Activated T-cell treated with anti-CD3 and anti-CD28 coated beads for 4 hours (primary cell): Measurements from ENCODE around the gene NBPF9.
"Not testable (repeated sequence)": the region's sequence is repeated elsewhere in the genome, so short reads cannot be mapped to it uniquely, and the experiment has no call there.

Source experiments
- DNase-seq: peaks from one replicate; pipeline ENCODE4 v3.0.0-alpha.2; 2020

The NBPF9 gene, protein sequence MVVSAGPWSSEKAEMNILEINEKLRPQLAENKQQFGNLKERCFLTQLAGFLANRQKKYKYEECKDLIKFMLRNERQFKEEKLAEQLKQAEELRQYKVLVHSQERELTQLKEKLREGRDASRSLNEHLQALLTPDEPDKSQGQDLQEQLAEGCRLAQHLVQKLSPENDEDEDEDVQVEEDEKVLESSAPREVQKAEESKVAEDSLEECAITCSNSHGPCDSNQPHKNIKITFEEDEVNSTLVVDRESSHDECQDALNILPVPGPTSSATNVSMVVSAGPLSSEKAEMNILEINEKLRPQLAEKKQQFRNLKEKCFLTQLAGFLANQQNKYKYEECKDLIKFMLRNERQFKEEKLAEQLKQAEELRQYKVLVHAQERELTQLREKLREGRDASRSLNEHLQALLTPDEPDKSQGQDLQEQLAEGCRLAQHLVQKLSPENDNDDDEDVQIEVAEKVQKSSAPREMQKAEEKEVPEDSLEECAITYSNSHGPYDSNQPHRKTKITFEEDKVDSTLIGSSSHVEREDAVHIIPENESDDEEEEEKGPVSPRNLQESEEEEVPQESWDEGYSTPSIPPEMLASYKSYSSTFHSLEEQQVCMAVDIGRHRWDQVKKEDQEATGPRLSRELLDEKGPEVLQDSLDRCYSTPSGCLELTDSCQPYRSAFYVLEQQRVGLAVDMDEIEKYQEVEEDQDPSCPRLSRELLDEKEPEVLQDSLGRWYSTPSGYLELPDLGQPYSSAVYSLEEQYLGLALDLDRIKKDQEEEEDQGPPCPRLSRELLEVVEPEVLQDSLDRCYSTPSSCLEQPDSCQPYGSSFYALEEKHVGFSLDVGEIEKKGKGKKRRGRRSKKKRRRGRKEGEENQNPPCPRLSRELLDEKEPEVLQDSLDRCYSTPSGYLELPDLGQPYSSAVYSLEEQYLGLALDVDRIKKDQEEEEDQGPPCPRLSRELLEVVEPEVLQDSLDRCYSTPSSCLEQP (N-terminal part only)

DNA sequence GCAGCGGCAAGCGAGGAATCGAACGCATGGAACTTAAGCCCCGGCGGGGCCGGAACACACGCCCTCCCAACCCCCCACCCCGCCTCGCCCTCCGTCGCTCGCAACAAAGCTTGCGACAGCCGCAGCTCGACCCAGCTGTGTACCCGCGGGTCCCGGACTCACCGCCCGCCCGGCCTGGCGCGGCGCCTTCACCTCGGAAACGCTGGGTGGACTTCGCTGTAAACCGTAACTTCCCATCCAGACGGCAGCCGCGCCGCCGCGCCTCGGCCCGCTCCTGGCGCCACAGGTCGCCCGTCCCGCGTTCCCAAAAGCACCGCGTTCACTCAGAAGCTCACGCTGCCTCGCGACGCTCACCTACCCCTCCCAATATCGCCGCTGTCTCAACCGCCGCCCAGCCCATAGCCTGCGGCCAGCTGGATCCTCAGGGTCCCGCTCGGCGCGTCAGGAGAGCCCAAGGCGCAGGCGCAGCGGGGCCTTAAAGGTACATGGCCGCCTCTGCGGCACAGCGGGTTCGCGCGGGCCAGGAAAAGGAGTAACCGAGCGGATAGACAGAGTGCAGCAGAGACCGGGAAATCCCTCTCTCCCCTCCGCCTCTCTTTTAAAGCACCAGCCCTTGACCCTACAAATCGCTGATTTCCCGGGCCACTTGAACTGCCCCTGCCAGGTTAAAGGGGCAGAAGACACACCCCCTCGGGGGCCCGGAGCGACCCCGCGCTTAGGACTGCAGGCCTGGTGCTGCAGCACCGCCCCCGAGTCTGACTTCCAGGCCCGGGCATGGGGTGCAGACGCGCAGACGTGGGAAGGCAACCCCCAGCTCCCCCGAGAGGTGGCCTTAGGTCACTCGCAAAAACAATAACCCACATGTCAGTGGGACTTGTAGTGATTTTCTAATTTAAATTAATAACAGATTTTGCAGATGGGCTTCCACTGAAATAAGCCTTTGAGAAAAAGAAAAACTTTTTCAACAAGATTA lies at the start of gene NBPF9:
NBPF9 (minus strand) TSS at position 443 of the 973 bp plus-strand sequence. CDS start 21,412 bp downstream, outside the sequence.
- peak; percentile 11 for DNase-seq

- DNase-seq = not testable (repeated sequence)
Observed at GRCh38 chr1:149149909-149150308, 46.6 kb upstream of the NBPF9 start.

DNA sequence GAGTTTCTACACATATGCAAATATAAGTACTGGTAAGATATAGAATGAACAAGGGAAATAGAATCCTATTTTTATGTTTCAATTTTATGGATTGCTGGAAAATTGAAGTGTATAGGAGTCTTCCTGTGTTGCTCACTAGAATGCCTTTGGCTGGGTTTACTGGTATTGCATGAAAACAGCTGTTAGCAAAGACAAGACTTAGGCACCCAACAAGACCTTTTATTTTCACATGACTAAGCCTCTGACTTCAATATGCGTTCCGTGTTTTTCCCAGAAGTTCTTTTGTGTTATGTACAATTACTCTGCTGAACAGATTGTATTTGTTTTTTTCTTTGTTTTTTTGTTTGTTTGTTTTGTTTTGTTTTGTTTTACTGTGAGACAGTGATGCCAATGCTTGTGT lies 34.2 kb upstream of the NBPF9 start:
- not testable (repeated sequence) for DNase-seq

DNA sequence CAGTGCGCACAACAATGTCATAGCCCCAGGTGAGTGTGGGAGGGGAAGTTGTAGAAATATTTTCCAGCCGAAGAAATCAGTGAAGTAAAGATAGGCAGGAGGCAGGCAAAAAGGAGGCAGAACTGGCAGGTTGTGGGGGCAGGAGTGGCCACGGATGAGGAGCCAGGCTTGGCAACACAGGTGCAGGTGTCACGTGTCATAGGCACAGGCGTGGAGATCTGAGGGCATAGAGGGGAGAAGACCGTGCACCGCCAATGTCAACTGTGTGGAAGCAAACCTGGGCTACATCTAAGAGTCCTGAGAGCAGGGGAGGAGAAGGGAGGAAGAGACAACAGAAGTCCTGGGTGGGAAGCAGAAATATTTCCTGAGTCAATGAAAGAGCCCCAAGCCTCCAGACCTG lies 27.6 kb upstream of the NBPF9 start:
- not testable (repeated sequence) for DNase-seq

DNA sequence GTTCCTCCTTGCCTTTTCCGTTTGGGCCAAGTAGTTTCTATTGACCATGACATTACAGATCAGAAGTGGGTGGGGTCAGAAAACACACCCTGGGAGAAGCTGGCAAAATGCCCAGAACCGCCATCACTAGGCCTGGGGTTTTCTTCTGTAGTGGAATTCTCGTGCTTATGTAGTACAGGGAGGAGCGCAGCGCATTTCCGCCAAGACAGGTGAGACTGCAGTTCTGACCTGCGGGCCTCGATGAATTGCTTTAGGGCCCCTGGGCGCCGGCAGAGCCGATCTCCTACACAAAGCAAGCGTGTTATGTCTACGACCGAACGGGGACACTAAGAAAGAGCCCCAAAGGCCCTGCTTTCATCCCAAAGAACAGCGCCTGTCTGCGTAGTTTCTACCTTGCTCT lies 25.9 kb upstream of the NBPF9 start:
- not testable (repeated sequence) for DNase-seq

DNA sequence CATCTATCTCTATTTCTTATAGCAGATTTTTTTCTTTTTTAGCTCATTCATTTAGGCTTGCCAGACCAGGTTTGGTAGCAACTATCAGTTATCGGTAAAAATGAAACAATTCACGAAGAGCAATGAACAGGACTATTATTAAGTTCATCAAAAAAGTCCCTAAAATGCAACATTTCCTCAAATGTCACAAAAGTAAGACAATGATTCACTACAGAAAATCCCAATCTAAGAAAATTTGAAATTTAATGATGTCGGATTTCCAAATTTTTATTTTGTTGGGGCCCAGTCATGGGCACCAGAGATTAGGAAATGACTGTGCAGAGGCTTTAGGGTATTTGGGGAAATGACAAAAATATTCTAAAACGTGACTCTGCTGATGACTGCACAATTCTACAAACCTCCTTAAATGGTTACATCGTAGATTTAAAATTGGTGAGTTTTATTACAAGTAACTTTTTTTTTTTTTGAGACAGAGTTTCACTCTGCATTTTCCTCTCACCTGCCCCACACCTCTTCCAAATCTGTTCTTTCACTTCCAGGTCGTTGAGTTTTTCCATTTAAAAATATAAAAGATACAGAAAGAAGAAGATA lies 23.3 kb upstream of the NBPF9 start:
- not testable (repeated sequence) for DNase-seq

- peak; percentile 2 for DNase-seq
Observed at GRCh38 chr1:149123948-149124926, 20.9 kb upstream of the NBPF9 start.

- DNase-seq = not testable (repeated sequence)
Observed at GRCh38 chr1:149112828-149113227, 9.5 kb upstream of the NBPF9 start.

- not testable (repeated sequence) for DNase-seq
Observed at GRCh38 chr1:149110343-149110742, 7.0 kb upstream of the NBPF9 start.

DNA sequence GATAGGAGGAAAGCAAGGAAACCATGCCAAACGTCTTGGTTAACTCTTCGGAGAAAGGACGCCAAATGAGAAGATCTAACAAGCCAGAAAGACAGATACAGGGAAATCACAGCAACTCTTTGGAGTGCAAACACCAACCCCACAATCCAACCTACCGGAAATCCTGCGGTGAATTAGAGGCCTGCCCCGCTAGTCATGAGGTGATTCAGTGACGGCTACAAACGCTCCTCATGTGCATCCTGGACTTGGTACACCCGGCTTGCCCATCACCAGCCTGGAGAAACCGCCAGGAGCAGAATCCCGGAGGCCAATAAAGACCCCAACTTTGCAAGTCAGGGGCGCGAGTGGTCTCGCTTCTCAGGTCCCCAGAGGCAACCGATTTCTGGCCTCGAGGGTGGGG lies 777 bp downstream of the NBPF9 start:
- DNase-seq = peak; percentile 8

GRCh38 chr1:149098276-149098675 lies 5.1 kb downstream of the NBPF9 start:
- not testable (repeated sequence) for DNase-seq

DNA sequence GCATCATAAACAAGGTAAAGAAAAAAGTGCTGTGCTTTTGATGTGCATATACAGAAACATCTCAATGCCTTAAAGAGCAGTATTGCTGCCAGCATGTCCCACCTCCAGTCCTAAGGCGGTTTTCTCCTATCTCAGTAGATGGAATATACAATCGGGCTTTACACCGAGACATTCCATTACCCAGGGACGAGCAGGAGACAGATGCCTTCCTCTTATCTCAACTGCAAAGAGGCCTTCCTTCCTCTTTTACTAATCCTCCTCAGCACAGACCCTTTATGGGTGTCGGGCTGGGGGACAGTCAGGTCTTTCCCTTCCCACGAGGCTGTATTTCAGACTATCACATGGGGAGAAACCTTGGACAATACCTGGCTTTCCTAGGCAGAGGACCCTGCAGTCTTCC lies 10.2 kb downstream of the NBPF9 start:
- not testable (repeated sequence) for DNase-seq

DNA sequence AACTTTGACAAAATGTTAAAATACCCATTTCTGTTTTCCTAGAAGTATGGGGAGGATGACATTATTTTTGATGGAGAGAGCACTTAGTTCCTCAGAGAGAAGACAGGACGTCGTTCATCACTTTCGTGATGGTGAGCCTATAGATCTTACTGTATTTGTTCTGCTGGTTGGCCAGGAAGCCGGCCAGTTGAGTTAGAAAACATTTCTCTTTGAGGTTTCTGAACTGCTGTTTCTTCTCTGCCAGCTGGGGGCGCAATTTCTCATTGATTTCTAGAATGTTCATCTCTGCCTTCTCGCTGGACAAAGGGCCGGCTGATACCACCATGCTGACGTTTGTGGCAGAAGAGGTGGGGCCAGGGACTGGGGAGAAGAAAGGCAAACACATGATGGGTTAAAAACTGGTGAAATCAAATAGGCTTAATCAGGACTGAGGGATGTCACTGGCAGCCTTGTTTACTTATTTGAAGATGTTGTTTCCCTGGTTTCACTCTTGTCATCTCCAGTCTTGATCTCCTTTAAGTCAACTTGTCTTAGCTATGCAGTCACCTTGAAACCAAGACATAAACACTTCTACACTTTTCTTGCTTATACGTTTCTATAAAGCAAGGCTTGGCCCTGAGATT lies 27.7 kb downstream of the NBPF9 start:
- DNase-seq = not testable (repeated sequence)

DNA sequence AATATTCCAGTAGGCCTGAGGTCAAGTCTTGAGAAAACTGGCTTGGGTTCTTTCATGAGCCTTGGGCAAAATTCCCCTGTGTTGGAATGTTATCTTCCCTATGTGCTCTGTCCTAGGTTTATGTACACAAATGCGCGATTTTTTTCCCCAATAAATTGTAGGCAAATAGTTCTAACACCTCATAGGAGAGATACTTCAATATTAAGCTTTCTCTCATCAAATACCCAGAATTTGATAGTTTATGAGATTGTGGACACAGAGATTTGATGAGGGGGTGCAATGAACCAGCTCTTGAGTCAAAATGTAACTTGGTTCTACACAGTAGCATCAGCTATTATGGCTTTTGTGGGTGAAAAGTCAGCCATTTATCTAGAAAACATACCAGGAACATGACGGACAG lies 38.7 kb downstream of the NBPF9 start:
- DNase-seq = not testable (repeated sequence)

DNA sequence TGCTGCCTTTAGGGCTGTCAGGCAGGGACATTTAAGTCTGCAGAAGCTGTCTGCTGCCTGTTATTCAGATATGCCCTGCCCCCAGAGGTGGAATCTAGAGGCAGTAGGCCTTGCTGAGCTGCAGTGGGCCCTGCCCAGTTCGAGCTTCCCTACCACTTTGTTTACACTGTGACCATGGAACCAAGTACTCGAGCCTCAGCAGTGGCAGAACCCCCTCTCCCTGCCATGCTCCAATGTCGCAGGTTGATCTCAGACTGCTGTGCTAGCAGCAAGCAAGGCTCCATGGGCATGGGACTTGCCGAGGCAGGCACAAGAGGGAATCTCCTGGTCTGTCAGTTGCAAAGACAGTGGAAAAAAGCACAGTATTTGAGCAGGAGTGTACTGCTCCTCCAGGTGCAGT lies 60.3 kb downstream of the NBPF9 start:
- DNase-seq = not testable (repeated sequence)

GRCh38 chr1:149033916-149034315 lies 69.4 kb downstream of the NBPF9 start:
- DNase-seq = not testable (repeated sequence)

DNA sequence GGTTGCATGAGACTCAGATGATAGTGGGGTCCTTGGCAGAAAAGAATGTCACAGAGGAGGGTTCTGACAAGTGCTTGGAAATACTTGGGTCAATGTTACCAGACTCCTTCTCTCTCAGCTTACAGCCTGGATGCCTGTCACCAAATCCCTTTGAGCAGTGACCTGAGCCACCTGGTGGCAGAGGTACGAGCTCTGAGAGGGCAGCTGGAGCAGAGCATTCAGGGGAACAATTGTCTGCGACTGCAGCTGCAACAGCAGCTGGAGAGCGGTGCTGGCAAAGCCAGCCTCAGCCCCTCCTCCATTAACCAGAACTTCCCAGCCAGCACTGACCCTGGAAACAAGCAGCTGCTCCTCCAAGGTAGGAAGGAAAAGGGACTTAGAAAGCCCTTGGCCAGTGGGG lies 79.0 kb downstream of the NBPF9 start:
- DNase-seq = not testable (repeated sequence)

DNA sequence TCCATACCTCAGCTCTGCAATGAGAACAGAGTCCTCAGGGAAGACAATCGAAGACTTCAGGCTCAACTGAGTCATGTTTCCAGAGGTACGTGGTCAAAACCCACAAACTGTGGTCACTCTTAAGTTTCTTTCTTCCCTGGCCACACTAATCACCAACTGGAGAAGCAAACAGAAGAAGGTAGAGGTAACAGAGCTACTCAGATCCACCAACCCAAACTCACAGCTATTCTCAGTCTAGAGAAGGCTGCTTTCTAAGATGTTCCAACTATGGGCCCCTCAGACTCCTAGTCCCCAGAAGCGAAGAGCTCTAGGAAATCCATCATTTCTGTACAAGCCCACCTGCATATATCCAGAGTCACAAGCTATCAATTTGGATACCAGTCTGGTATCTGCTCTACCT lies 84.8 kb downstream of the NBPF9 start:
- not testable (repeated sequence) for DNase-seq

DNA sequence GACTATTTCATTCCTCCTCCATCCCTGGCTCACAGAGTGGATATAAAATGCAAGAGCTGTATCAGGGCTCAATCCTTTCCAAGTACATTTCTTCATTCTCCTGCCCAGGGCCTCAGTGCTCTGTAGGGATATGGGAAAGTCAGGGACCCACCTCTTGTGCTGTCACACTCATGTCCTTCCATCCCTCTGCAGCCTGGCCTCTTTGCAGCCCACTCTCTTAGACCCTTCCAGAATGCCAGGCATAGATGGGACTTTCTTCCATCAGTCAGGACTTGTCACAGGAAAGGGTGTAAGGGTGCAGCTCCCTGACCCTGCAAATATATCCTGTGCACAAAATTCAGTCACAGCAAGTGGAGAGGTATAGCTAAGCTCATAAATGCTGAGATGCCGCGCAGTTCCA lies 86.7 kb downstream of the NBPF9 start:
- DNase-seq = not testable (repeated sequence)

DNA sequence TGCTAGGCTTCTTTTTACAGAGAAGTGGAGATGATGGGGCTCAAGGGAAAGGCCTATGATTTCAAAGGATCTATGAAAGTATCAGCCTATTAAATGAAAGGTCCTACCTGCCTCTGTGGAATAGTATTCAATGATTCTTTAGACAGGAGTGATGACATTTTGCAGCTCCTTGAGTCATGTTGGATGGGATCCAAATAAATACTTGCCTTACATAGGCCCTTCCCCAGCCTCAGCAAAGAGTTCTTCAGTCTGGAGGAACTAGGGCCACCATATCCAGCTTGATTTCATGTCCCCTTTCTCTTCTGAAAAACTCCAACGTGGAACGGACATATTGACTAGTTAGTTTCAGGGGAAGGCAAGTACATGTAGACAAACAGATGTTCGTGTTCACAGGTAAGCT lies 87.8 kb downstream of the NBPF9 start:
- DNase-seq = not testable (repeated sequence)
